KMS-11 (cell line): ENCODE results near the gene RBM28.

Experiments used
- H2AFZ ChIP-seq: fragments of 200-600 bp; sonication (generic); 2 replicates; pipeline ENCODE4 v1.6.1; 2016; ENCODE audit warnings: antibody characterized with exemption, mixed run types, low read depth
- H3K27ac ChIP-seq: fragments of 200-600 bp; sonication (generic); 2 replicates; pipeline ENCODE4 v1.6.1; 2016; ENCODE audit warnings: mild to moderate bottlenecking, mixed run types
- H3K27me3 ChIP-seq: fragments of 200-600 bp; sonication (generic); 2 replicates; pipeline ENCODE4 v1.6.1; 2017; ENCODE audit warnings: mild to moderate bottlenecking, low read depth, mixed run types, moderate library complexity; ENCODE audit not compliant: insufficient read depth
- H3K36me3 ChIP-seq: fragments of 200-600 bp; sonication (generic); 2 replicates; pipeline ENCODE4 v1.6.1; 2017; ENCODE audit warnings: mild to moderate bottlenecking, mixed run types; ENCODE audit not compliant: insufficient read depth
- H3K4me1 ChIP-seq: fragments of 200-600 bp; sonication (generic); 2 replicates; pipeline ENCODE4 v1.6.1; 2016; ENCODE audit warnings: mild to moderate bottlenecking, low read depth, mixed run types; ENCODE audit not compliant: poor library complexity, severe bottlenecking
- H3K4me2 ChIP-seq: fragments of 200-600 bp; sonication (generic); 2 replicates; pipeline ENCODE4 v1.7.0; 2016; ENCODE audit warnings: mild to moderate bottlenecking, mixed run types
- H3K4me3 ChIP-seq: fragments of 200-600 bp; sonication (generic); IDR thresholded peaks from 2 replicates; pipeline ENCODE4 v1.6.1; 2017; ENCODE audit warnings: low read depth, low read length, mixed read lengths; ENCODE audit not compliant: insufficient read depth
- H3K79me2 ChIP-seq: fragments of 200-600 bp; sonication (generic); 2 replicates; pipeline ENCODE4 v1.6.1; 2016; ENCODE audit warnings: low read depth, mixed run types; ENCODE audit not compliant: insufficient read depth
- H3K9ac ChIP-seq: fragments of 200-600 bp; sonication (generic); 2 replicates; pipeline ENCODE4 v1.6.1; 2016; ENCODE audit warnings: mild to moderate bottlenecking, mixed run types
- H4K20me1 ChIP-seq: fragments of 200-600 bp; sonication (generic); 2 replicates; pipeline ENCODE4 v1.6.1; 2016; ENCODE audit warnings: mild to moderate bottlenecking, mixed run types; ENCODE audit not compliant: insufficient read depth
- CTCF ChIP-seq: fragments of 200-600 bp; sonication (generic); conservative IDR thresholded peaks from 2 replicates; pipeline ENCODE4 v1.6.1; 2017; ENCODE audit warnings: low read depth, mild to moderate bottlenecking, antibody characterized with exemption, low read length, moderate library complexity, mixed read lengths

RBM28 gene

GRCh38 chr7:128309124-128309523 is 34.6 kb downstream of the RBM28 start:
- TF ChIP-seq CTCF, result no peak
- no peak overlapping the region for H3K9ac ChIP-seq

GRCh38 chr7:128307061-128307460 is 36.6 kb downstream of the RBM28 start:
- H3K27me3 ChIP-seq, result no peaks in the 10 kb centered on the region
- no peak overlapping the region for H2AFZ ChIP-seq
- no peak overlapping the region for H3K27ac ChIP-seq
- no peak overlapping the region for H3K4me3 ChIP-seq
- no peak overlapping the region for H3K9ac ChIP-seq
- H3K4me1 ChIP-seq, result no peaks in the 10 kb centered on the region
- no peak overlapping the region for H3K4me2 ChIP-seq
- no peaks in the 10 kb centered on the region for H4K20me1 ChIP-seq
- TF ChIP-seq CTCF, result no peak
- H3K36me3 ChIP-seq, result peaks cover 3% of the 10 kb centered on the region; the same call in 1 of the 2 replicates
- no peaks in the 10 kb centered on the region for H3K79me2 ChIP-seq

More at GRCh38 chr7:128309124-128309523, 34.6 kb downstream of the RBM28 start:
- H3K4me2 ChIP-seq, result no peak overlapping the region
- H4K20me1 ChIP-seq, result no peaks in the 10 kb centered on the region
- H2AFZ ChIP-seq, result no peak overlapping the region
- no peaks in the 10 kb centered on the region for H3K79me2 ChIP-seq
- H3K36me3 ChIP-seq, result peaks cover 9% of the 10 kb centered on the region; the same call in 1 of the 2 replicates
- no peaks in the 10 kb centered on the region for H3K27me3 ChIP-seq
- H3K4me3 ChIP-seq, result no peak overlapping the region
- H3K27ac ChIP-seq, result no peak overlapping the region
- H3K4me1 ChIP-seq, result no peaks in the 10 kb centered on the region

- H3K9ac ChIP-seq, result no peak overlapping the region
- no peak overlapping the region for H3K4me3 ChIP-seq
- no peak overlapping the region for H3K4me2 ChIP-seq
- H3K36me3 ChIP-seq, result no peaks in the 10 kb centered on the region
- no peaks in the 10 kb centered on the region for H3K4me1 ChIP-seq
- TF ChIP-seq CTCF, result no peak
- no peaks in the 10 kb centered on the region for H3K79me2 ChIP-seq
- no peak overlapping the region for H3K27ac ChIP-seq
- no peak overlapping the region for H2AFZ ChIP-seq
- no peaks in the 10 kb centered on the region for H4K20me1 ChIP-seq
- H3K27me3 ChIP-seq, result no peaks in the 10 kb centered on the region
Measured at GRCh38 chr7:128304212-128304611, 39.5 kb downstream of the RBM28 start.

- H3K9ac ChIP-seq, result no peak overlapping the region
- no peak overlapping the region for H3K4me2 ChIP-seq
- no peak overlapping the region for H2AFZ ChIP-seq
- H3K4me1 ChIP-seq, result no peaks in the 10 kb centered on the region
- H3K27me3 ChIP-seq, result no peaks in the 10 kb centered on the region
- no peak for TF ChIP-seq CTCF
- H3K27ac ChIP-seq, result no peak overlapping the region
- no peak overlapping the region for H3K4me3 ChIP-seq
- no peaks in the 10 kb centered on the region for H3K36me3 ChIP-seq
- H3K79me2 ChIP-seq, result no peaks in the 10 kb centered on the region
- H4K20me1 ChIP-seq, result no peaks in the 10 kb centered on the region
Measured at GRCh38 chr7:128303643-128304042, 40.1 kb downstream of the RBM28 start.

- Histone ChIP-seq H3K4me2 (no peak overlapping the region), H4K20me1 (no peaks in the 10 kb centered on the region), H2AFZ (no peak overlapping the region), H3K9ac (no peak overlapping the region), H3K79me2 (no peaks in the 10 kb centered on the region), H3K4me3 (no peak overlapping the region), H3K27ac (no peak overlapping the region), H3K36me3 (no peaks in the 10 kb centered on the region), H3K27me3 (no peaks in the 10 kb centered on the region), H3K4me1 (no peaks in the 10 kb centered on the region)
- TF ChIP-seq CTCF, result no peak
Measured at GRCh38 chr7:128303133-128303532, 40.6 kb downstream of the RBM28 start.
